GM18861 (cell line): ENCODE data around the gene PDXP.
"Not testable (repeated sequence)": the region's sequence is repeated elsewhere in the genome, so short reads cannot be mapped to it uniquely, and the experiment has no call there.

Experiments used
- ATAC-seq: cut with Tn5 transposase; IDR thresholded peaks from one replicate; pipeline ENCODE4 v1.9.1; 2021; ENCODE audit not compliant: unreplicated experiment

The PDXP gene

DNA sequence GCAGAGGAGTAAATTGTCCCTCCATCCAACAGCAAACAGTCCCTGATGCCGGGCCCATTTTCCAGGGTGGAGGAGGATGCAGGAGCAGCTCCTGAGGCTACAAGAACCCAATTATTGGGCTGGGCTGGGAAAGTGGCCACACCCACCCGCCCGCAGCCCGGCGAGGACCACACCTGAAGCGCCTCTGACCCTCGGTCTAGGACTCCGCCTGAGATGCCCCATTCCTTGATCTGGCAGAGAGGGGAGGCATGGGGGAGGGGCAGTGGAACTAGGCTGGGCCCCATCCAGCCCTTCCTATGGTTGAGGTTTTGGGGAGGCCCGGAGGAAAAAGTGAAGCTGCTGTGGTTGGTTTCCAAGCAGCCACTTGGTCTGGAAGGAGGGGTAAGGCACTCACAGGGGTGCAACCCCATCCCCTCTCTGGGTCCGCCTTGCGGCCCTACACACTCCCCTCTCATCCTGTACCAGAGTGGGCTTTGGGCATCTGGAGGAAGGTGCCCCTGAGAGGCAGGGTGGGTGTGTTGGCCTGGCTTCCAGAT, 14.5 kb downstream of the PDXP start:
- ATAC-seq = no peak

DNA sequence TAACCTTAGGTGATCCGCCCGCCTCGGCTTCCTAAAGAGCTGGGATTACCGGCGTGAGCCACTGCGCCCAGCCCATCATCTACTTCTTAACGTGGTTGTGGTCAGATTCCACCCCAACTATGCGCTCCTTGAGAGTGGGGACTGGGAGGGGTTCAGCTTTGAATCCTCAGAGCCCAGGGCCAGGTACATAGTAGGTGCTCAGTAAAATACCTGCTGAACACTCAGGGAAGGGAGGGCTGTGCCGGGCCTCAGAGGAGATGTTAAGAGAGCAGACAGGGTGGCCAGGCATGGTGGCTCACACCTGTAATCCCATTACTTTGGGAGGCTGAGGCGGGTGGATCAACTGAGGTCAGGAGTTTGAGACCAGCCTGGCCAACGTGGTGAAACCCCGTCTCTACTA, 15.7 kb downstream of the PDXP start:
- ATAC-seq = no peak

DNA sequence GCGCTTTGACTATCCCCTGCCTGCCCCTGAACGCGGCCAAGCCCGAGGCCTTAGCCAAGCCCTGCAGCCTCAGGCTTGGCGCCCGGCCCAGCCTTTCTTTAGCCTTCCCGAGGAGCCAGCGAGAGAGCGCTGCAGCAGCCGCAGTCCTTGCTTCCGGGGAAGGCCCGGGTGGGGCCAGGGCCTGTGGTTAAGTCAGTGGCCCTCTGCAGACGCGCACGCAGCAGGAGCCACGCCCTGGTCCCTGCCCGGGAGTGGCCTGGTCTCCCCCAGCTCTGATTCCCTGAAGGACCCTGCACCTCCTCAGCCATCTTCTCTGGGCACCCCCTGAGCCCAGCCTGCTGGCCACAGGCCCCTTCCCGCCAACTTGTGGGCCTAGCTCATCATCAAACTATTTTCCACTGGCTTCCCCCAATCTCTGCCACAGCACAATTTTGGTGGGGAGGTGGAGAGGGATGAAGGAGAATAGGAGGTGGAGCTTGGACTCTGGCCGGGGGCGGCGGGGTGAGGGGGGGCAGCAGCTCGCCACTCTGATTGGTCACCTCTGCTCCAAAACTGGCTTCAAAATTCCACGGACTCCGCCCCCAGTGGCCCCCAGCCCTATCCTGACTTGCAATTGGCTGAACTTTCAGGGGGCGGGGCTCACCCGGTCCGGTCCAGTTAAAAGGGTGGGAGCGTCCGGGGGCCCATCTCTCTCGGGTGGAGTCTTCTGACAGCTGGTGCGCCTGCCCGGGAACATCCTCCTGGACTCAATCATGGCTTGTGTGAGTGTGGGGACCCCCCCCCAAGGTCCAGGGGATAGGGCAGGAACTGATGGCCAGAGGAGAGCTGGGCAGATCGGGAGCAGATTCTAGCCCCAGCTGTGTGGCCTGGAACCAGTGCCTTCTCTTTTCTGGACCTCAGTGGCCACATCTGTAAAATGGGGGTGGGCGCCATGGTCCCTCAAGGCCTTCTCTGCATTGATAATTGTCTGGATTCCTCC, 16.7 kb downstream of the PDXP start, which contains the start of gene LGALS1:
Gene LGALS1 (plus strand): TSS at position 686 of the 979 bp plus-strand sequence. CDS start 67 bp downstream, at position 753.
- ATAC-seq = peak; percentile 40

- no peak for ATAC-seq
These were observed 17.6 kb downstream of the PDXP start for GRCh38 chr22:37675930-37676735.

DNA sequence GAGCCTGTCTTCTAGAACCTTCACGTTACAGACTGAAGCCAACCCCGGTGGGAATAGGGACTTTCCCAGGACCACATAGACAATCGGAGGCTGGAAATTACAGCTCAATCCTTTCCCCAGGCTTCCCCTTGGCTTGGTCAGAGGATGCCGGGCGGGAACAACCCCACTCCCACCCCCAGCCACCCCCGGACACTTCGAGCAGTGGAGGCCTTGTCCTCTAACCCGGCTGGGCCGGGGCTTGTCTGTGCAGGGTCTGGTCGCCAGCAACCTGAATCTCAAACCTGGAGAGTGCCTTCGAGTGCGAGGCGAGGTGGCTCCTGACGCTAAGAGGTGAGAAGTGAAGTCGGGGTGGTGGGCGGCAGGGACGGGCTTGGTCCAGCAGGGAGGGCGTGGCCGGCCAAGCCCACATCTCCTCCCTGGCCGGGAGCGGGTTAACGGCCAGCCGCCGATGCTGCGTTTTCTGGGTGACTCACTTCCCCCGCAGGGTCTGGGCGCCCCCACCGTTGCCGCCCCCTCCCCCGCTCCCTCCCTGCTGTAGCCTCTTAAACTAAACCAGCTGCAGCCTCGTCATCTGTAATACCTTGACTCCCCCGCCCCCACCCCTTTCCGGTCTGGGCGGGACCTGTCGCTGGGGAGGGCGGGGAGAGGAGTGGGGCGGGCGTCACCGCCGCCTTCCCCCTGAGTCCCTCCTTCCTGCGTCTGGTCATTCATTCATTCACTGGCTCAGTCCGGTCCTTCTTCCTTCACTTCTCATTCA, 18.4 kb downstream of the PDXP start:
- ATAC-seq = peak; percentile 36

GRCh38 chr22:37677493-37677974, 19.0 kb downstream of the PDXP start:
- ATAC-seq = no peak

DNA sequence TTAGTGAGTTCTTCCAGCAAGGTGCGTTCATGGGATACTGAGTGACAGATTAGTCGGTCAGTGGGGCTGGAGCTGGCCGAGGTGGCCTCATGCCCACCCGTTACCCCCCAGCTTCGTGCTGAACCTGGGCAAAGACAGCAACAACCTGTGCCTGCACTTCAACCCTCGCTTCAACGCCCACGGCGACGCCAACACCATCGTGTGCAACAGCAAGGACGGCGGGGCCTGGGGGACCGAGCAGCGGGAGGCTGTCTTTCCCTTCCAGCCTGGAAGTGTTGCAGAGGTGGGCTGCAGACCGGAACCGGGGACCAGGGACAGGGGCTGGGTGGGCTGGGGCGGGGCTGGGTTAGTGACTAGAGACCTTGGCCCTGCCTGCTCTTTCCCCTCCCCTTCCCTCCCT, 19.8 kb downstream of the PDXP start:
- no peak for ATAC-seq

DNA sequence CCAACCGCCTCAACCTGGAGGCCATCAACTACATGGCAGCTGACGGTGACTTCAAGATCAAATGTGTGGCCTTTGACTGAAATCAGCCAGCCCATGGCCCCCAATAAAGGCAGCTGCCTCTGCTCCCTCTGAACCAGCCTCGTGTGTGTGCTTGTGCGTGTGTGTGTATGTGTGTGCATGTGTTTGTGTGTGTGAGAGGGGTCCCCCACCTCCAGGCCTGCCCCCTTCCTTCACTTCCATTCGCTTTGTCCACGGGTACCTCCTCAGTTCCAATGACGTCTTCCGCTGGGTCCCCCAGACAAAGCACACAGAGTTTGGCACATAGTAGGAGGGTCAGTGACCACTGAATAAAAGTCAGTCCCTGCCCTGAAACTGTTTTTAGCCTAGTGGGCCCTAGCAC, 21.1 kb downstream of the PDXP start:
- no peak for ATAC-seq

- no peak for ATAC-seq
These were observed 21.8 kb downstream of the PDXP start for GRCh38 chr22:37680191-37680851.

DNA sequence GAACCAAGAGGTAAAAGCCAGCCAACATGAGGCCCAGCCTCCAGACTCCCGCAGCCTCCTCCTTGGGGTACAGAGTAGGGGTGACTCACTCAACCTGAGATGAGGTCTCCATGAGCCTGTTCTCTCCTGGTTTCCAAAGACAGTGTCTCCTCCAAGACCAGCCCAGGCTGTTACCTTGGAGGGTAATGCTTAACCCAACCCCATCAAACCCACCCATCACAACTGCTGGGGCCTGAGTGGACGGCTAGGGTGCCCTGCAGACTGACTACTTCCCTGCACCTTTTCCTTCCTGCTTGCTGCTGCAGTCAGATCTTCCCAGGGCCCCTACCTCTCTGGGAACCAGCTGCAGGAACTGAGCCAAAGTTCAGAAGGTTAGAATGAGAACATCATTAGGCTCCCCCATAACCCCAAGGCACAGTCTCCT, 22.5 kb downstream of the PDXP start:
- ATAC-seq = no peak

DNA sequence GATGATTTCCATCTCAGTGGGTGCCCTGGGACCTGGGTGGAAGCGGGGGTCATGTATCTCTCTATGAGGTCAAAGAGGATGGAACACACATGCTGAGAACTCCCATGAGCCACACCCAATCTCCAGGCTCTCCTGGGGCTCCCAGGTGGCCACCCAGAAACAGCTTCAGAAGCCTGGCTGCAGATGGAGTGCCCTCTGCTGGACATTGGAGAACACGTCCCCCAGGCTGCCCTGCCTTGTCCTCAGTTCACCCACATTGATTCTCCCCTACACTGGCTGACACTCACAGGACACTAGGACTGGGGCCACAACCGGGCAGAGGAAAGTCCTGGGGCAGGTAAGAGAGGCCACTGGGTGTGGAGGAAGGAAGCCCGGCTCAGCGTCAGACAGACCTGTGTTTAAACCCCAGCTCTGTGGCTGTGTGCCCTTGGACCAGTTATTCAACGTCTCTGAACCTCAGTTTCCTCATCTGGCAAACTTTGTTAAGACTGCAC, 23.1 kb downstream of the PDXP start:
- ATAC-seq = no peak

DNA sequence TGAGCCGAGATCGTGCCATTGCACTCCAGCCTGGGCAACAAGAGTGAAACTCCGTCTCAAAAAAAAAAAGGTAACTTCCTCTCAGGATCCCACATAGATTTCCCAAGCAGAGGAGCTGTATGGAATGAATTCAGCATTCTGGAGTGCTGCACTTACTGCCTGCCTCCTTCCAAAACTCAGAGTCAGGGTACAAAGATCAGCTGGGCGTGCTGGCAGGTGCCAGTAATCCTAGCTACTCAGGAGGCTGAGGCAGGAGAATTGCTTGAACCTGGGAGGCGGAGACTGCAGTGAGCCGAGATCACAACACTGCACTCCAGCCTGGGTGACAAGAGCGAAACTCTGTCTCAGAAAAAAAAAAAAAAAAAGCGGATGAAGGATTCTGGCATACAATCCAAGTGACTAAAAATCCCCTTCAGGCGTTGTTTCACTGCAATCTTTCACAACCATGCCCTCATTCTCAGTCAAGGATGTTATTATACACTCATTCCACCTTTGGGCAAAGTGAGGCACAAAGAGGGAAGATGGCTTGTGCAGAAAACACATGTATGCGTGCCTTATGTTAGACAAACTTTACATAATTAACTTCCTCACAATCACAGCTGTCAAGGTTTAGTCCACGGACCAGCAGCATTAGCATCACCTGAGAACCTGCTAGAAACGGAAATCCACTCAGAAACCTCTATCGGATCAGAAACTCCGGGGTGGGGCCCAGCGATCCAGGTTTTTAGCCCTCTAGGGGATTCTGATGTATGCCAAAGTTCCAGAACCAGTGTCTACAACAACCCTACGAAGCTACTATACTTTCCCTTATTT, 26.5 kb downstream of the PDXP start:
- ATAC-seq = no peak

GRCh38 chr22:37686002-37686982, 27.8 kb downstream of the PDXP start, which contains the start of gene NOL12:
Gene NOL12 (plus strand): TSS chr22:37686343. CDS start chr22:37686393, 50 bp downstream.
- ATAC-seq = no peak

DNA sequence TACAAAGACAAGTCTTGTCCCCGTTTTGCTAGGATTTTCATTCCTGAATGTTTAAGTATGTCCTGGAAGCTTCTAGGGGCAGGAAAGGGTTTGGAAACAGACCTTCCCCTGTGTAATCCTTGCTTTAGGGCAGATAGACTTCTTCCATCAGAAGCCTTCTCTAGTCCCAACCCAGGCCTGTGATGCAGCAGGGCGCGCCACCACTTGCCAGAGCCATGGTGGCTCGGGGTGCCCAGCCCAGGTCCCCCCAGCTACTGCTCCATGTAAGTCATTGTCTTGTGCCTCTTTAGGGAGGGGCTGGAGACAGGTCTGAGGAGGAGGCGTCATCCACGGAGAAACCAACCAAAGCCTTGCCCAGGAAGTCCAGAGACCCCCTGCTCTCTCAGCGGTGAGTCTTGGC, 31.9 kb downstream of the PDXP start:
- ATAC-seq = no peak

DNA sequence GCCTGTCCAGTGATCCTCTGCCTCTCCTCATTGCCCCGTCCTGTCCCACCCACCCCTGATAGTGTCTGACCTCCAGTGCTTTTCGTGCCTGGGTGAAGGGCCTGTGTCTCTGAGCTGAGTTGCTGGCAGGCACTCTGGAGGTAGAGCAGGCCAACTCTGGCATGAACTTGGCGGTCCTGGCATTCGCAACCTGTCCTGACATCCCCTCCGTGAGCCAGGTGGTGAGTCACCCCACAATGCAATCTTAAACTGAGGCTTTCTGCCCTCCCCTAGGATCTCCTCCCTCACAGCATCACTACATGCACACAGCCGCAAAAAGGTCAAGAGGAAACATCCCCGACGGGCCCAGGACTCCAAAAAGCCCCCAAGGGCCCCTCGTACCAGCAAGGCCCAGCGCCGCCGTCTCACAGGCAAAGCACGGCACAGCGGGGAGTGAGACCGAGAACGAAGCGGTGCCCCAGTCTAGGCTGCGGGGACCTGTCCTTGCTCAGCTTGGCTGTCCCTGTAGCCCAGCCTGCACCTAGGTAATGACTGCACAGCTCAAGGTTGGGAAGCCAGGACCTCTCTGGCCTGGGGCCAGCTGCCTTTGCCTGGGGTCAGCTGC, 32.5 kb downstream of the PDXP start:
- no peak for ATAC-seq

DNA sequence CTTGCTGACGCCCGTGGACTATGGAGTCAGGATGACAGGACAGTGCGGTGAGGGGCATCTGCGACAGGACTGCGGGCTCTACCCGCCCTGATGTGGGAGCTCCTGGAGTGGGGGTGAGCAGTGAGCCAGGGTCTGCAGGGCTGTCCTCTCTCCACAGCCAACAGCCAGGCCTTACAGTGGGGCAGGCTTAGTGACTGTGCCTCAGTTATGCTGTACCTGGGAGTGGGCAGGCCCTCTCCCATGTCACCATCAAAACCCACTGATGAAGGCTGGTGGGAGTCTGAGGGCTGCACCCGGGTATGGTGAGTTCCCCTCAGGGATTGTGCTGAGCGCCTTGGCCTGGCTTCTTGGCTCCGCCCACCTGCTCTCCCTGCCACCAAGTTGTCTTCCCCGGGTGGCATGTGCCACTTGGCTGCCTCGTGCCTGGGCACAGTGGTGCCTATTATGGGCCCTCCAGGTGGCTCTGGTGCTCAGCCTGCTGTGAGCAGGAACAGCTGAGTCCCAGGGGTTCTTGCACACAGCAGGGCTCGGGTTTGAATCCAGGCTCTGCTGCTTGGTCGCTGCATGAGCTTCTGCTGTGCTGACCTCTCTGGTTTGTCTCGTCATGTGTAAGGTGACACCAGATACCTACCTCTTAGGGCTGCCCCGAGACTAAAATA, 34.2 kb downstream of the PDXP start:
- no peak for ATAC-seq

- ATAC-seq = not testable (repeated sequence)
These were observed 35.6 kb downstream of the PDXP start for GRCh38 chr22:37694131-37694530.
